Right cardiac atrium (tissue), 5 donors: Measurements from ENCODE around the gene SYNE1. TPM values are rescaled to one million over a fixed set of nuclear protein-coding genes. Genes with fewer than 3 reads are reported as not detected.
"Not testable (repeated sequence)": the region's sequence is repeated elsewhere in the genome, so short reads cannot be mapped to it uniquely, and the experiment has no call there.

ENCODE experiments used
- ATAC-seq, 2 donors: fragments of 200-7000 bp; cut with Tn5 transposase; one replicate each; pipeline versions ENCODE4 v1.8.0 to v1.9.1; 2020; ENCODE audit warnings: moderate library complexity in 2 of 2, mild to moderate bottlenecking in 1 of 2
- DNase-seq, 3 donors: peaks; one replicate each; pipeline ENCODE4 v3.0.0-alpha.2; 2020
- H3K27ac ChIP-seq: one replicate; pipeline ENCODE4 v1.5.1; 2013; ENCODE audit warnings: mild to moderate bottlenecking, low read length, control low read depth, moderate library complexity
- H3K27me3 ChIP-seq: one replicate; pipeline ENCODE4 v1.6.1; 2013; ENCODE audit not compliant: control insufficient read depth, insufficient read depth
- H3K4me1 ChIP-seq: one replicate; pipeline ENCODE4 v1.6.1; 2013; ENCODE audit warnings: low read length; ENCODE audit not compliant: control insufficient read depth, insufficient read depth
- H3K4me3 ChIP-seq: one replicate; pipeline ENCODE4 v1.5.1; 2013; ENCODE audit warnings: low read length, control low read depth
- H3K9me3 ChIP-seq: one replicate; pipeline ENCODE4 v1.6.1; 2013; ENCODE audit warnings: low read length; ENCODE audit not compliant: control insufficient read depth
- WGBS: extraction: QIAGEN DNeasy Blood & Tissue Kit; methylation state at CpG from one replicate; pipeline ENCODE4 v1.1.7; 2013; 5-methylcytosine and 5-hydroxymethylcytosine counted together
- intact Hi-C, 4 donors: fragments of 100-400 bp; cut with DNase I; formaldehyde crosslinking; loops; one replicate each; pipeline versions ENCODE4 v1.11.0 to v1.14.0; 2022 to 2023
- polyA plus RNA-seq: library from polyadenylated mRNA; stranded (reverse); fragments of 200-250 nt; gene quantifications from one replicate; pipeline ENCODE4 v1.2.3, GENCODE V29; 2013
- total RNA-seq, 4 donors: library from RNA; stranded (reverse); fragmentation: NEBNext Ultra II Directional; extraction: Animal tissue kit (Norgen Biotek cat#: 25700); gene quantifications; one replicate each; pipeline ENCODE4 v1.2.1, GENCODE V29; 2021
- donor health status: healthy with polysubstance abuse.
- donor health status: DM: no; HTN: yes; CAD: no.
- donor health status: DM: no; HTN: no; CAD: no.
- donor health status: DM: no; HTN: yes; CAD: no; lungs with severe emphysema.
- donor health status: DM: yes; HTN: yes; CAD: no.

SYNE1 gene
- total and polyA plus RNA-seq, 5 donors = 71.7 to 162 (median 116) TPM

DNA sequence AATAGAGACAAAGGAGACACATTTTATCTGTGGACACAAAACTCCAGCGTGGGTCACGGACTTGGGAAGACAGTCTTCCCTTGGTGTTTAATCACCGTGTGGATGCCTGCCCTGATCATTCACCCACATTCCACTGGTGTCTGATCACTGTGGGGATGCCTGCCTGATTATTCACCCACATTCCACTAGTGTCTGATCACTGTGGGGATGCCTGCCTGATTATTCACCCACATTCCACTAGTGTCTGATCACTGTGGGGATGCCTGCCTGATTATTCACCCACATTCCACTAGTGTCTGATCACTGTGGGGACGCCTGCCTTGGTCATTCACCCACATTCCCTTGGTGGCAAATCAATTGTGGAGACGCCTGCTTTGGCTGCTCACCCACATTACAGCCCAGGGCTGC lies 146.2 kb downstream of the SYNE1 start:
- H3K4me3 ChIP-seq, H3K27me3 ChIP-seq, ATAC-seq, DNase-seq, H3K27ac ChIP-seq, H3K4me1 ChIP-seq, intact Hi-C loops, H3K9me3 ChIP-seq: not testable (repeated sequence)
- 79% methylated on average over 5 of the region's 5 CpGs for WGBS

- intact Hi-C loops = no loop called here
- no peaks in the 10 kb centered on the region for H3K27me3 ChIP-seq
- DNase-seq = no peak
- H3K27ac ChIP-seq = no peak overlapping the region
- WGBS = 35% methylated on average over 2 of the region's 2 CpGs
- ATAC-seq = no peak
- H3K4me1 ChIP-seq = no peaks in the 10 kb centered on the region
- no peak overlapping the region for H3K4me3 ChIP-seq
- H3K9me3 ChIP-seq = no peaks in the 10 kb centered on the region
Measured at GRCh38 chr6:152484806-152485205, 152.4 kb downstream of the SYNE1 start.

DNA sequence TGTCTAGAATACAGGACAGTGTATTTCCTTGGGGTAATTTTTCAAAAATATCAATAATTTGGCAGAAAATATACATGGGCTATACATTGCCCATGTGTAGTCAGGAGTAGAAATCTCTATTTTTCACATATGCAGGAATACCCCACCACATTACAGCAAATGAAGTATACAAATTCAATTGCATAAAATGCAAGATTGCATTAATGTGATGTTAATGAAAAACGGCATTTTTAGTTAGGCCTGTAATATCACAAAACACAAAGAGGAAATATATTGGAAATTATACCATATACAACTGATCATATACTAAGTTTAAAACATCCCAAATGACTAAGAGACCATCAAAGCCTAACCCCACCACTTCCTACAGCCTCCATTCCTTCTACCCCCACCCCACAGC lies 154.9 kb downstream of the SYNE1 start:
- no peaks in the 10 kb centered on the region for H3K27me3 ChIP-seq
- H3K9me3 ChIP-seq = no peaks in the 10 kb centered on the region
- H3K27ac ChIP-seq = no peak overlapping the region
- no peaks in the 10 kb centered on the region for H3K4me1 ChIP-seq
- DNase-seq = no peak
- ATAC-seq = no peak
- intact Hi-C loops = no loop called here
- no peak overlapping the region for H3K4me3 ChIP-seq
- 99% methylated on average over 1 of the region's 1 CpG for WGBS

GRCh38 chr6:152478377-152479010 lies 158.7 kb downstream of the SYNE1 start:
- no peaks in the 10 kb centered on the region for H3K27me3 ChIP-seq
- ATAC-seq = no peak
- no peak overlapping the region for H3K4me3 ChIP-seq
- no peak for DNase-seq
- WGBS = 91% methylated on average over 11 of the region's 11 CpGs
- H3K9me3 ChIP-seq = no peaks in the 10 kb centered on the region
- H3K4me1 ChIP-seq = no peaks in the 10 kb centered on the region
- intact Hi-C loops = no loop called here
- H3K27ac ChIP-seq = no peak overlapping the region

DNA sequence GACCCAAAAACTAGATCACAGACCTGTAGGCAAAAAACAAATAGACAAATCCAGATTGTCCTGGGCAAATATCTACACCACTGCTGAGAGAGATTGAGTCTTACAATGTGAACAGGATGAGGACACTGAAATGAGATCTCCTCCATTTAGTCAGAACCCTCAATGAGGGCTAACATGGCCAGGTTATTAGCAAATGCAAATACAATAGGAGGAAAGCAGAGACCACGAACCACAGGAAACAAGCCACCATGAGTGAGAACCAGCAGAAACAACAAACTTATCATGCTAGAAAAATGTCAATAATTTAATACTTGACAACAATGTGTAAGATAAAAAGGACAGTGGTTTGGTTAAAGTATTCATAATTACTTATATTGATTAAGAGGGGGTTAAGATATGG lies 162.8 kb downstream of the SYNE1 start:
- DNase-seq = no peak
- Histone ChIP-seq H3K27me3 (no peaks in the 10 kb centered on the region), H3K9me3 (no peaks in the 10 kb centered on the region), H3K27ac (no peak overlapping the region), H3K4me3 (no peak overlapping the region), H3K4me1 (no peaks in the 10 kb centered on the region)
- ATAC-seq = no peak
- WGBS = 59% methylated on average over 1 of the region's 1 CpG
- intact Hi-C loops = no loop called here

DNA sequence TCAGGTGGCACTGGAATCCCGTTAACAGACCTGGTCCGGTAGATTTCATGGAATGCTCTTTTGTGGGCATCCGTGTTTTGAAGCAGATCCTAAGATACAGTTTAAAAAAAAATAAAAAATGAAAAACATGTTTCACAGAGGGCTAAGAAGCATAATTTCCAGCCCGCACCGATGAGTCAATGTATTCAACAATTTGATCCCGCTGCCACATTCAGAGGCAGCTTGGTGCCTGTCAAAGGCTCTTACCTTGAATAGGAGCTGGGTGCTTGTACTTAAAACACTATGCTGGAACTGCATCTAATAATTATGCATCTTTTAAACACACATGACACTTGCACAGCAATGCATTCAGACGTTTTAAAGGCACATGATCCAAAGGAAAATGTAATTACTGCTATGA lies 164.8 kb downstream of the SYNE1 start:
- DNase-seq (no peak), ATAC-seq (no peak)
- Histone ChIP-seq H3K4me1 (no peaks in the 10 kb centered on the region), H3K9me3 (no peaks in the 10 kb centered on the region), H3K27me3 (no peaks in the 10 kb centered on the region), H3K27ac (no peak overlapping the region), H3K4me3 (no peak overlapping the region)
- 85% methylated on average over 7 of the region's 7 CpGs for WGBS
- intact Hi-C loops = no loop called here

GRCh38 chr6:152471456-152472265 lies 165.5 kb downstream of the SYNE1 start:
- Histone ChIP-seq H3K4me1 (no peaks in the 10 kb centered on the region), H3K27me3 (no peaks in the 10 kb centered on the region), H3K9me3 (no peaks in the 10 kb centered on the region), H3K4me3 (no peak overlapping the region), H3K27ac (no peak overlapping the region)
- DNase-seq (no peak), ATAC-seq (no peak)
- intact Hi-C loops = no loop called here
- 76% methylated on average over 11 of the region's 11 CpGs for WGBS

GRCh38 chr6:152463164-152463563 lies 174.0 kb downstream of the SYNE1 start:
- WGBS = 69% methylated on average over 7 of the region's 7 CpGs
- Histone ChIP-seq H3K27ac (no peak overlapping the region), H3K27me3 (no peaks in the 10 kb centered on the region), H3K4me1 (peaks cover 1% of the 10 kb centered on the region), H3K9me3 (no peaks in the 10 kb centered on the region), H3K4me3 (no peak overlapping the region)
- ATAC-seq = no peak
- DNase-seq = no peak
- intact Hi-C loops = no loop called here

- ATAC-seq (no peak), DNase-seq (no peak)
- 66% methylated on average over 6 of the region's 6 CpGs for WGBS
- no peak overlapping the region for H3K27ac ChIP-seq
- H3K4me3 ChIP-seq = no peak overlapping the region
- H3K4me1 ChIP-seq = peaks cover 1% of the 10 kb centered on the region
- intact Hi-C loops = no loop called here
- H3K27me3 ChIP-seq = no peaks in the 10 kb centered on the region
- no peaks in the 10 kb centered on the region for H3K9me3 ChIP-seq
Measured at GRCh38 chr6:152462716-152463115, 174.4 kb downstream of the SYNE1 start.

DNA sequence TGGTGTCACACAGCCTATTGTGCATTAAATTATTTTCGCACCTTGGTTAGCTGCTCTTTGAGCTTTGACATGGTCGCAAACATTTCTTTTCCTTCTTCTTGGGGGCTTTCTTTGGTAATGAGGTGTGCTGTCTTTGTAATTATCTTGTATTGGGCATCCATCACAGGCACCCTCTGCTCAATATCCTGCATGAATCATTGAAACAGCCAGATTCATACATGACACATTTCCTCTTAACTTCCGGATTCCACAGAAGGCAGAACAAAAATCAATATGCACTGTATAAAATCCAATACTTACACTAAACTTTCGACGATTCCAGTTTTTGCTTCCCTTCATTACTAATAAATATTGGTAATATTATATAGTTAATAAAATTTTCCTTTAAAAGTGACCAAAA lies 175.6 kb downstream of the SYNE1 start:
- ATAC-seq (no peak), DNase-seq (no peak)
- no peak overlapping the region for H3K27ac ChIP-seq
- H3K9me3 ChIP-seq = no peaks in the 10 kb centered on the region
- intact Hi-C loops = no loop called here
- peaks cover 1% of the 10 kb centered on the region for H3K4me1 ChIP-seq
- WGBS = 75% methylated on average over 5 of the region's 5 CpGs
- no peaks in the 10 kb centered on the region for H3K27me3 ChIP-seq
- H3K4me3 ChIP-seq = no peak overlapping the region

GRCh38 chr6:152458648-152459644 lies 178.2 kb downstream of the SYNE1 start:
- 51% methylated on average over 8 of the region's 8 CpGs for WGBS
- intact Hi-C loops = no loop called here
- Histone ChIP-seq H3K4me1 (peaks cover 1% of the 10 kb centered on the region), H3K27me3 (no peaks in the 10 kb centered on the region), H3K27ac (no peak overlapping the region), H3K4me3 (no peak overlapping the region), H3K9me3 (no peaks in the 10 kb centered on the region)
- no peak for DNase-seq
- ATAC-seq = no peak
